GM06990 (cell line): Measurements from ENCODE around the gene PPP6R2.
"Not testable (repeated sequence)": the region's sequence is repeated elsewhere in the genome, so short reads cannot be mapped to it uniquely, and the experiment has no call there.

Experiments
- DNase-seq: peaks from one replicate; pipeline ENCODE4 v3.0.0-alpha.2; 2011; ENCODE audit not compliant: insufficient read length; ENCODE audit errors: extremely low read depth
- H3K27me3 ChIP-seq: replicated peaks from 2 replicates; pipeline ENCODE4 v1.6.0; 2011; ENCODE audit warnings: low read length; ENCODE audit not compliant: control insufficient read depth, insufficient read depth
- H3K36me3 ChIP-seq: 2 replicates; pipeline ENCODE4 v1.5.1; 2011; ENCODE audit warnings: low read length; ENCODE audit not compliant: control insufficient read depth, insufficient read depth
- H3K4me3 ChIP-seq: replicated peaks from 2 replicates; pipeline ENCODE4 v1.5.1; 2011; ENCODE audit warnings: low read depth, mild to moderate bottlenecking, control low read depth, low read length
- CTCF ChIP-seq: IDR thresholded peaks from 2 replicates; pipeline ENCODE4 v1.5.1; 2011; ENCODE audit warnings: low read length, control low read depth, mild to moderate bottlenecking, inconsistent platforms; ENCODE audit not compliant: insufficient read depth, poor library complexity, severe bottlenecking

The PPP6R2 gene

GRCh38 chr22:50318698-50319411 is 24.3 kb upstream of the PPP6R2 start:
- no peaks in the 10 kb centered on the region; the same call in 1 of the 2 replicates for H3K36me3 ChIP-seq
- no peak for DNase-seq

GRCh38 chr22:50319503-50319951 is 23.6 kb upstream of the PPP6R2 start:
- Histone ChIP-seq H3K27me3 (no peaks in the 10 kb centered on the region), H3K4me3 (no peak overlapping the region), H3K36me3 (no peaks in the 10 kb centered on the region; the same call in 1 of the 2 replicates)
- no peak for TF ChIP-seq CTCF
- no peak for DNase-seq

More at GRCh38 chr22:50318698-50319411, 24.3 kb upstream of the PPP6R2 start:
- H3K4me3 ChIP-seq: no peak overlapping the region
- no peak for TF ChIP-seq CTCF
- no peaks in the 10 kb centered on the region for H3K27me3 ChIP-seq

GRCh38 chr22:50320116-50320515 is 23.0 kb upstream of the PPP6R2 start:
- no peak for TF ChIP-seq CTCF
- Histone ChIP-seq H3K27me3 (no peaks in the 10 kb centered on the region), H3K36me3 (no peaks in the 10 kb centered on the region; the same call in 1 of the 2 replicates), H3K4me3 (no peak overlapping the region)
- no peak for DNase-seq

- Histone ChIP-seq H3K27me3 (no peaks in the 10 kb centered on the region), H3K4me3 (no peak overlapping the region), H3K36me3 (no peaks in the 10 kb centered on the region; the same call in 1 of the 2 replicates)
- TF ChIP-seq CTCF: no peak
- no peak for DNase-seq
Observed at GRCh38 chr22:50320671-50321325, 22.3 kb upstream of the PPP6R2 start.

GRCh38 chr22:50322382-50323104 is 20.6 kb upstream of the PPP6R2 start:
- H3K4me3 ChIP-seq, H3K27me3 ChIP-seq, H3K36me3 ChIP-seq, DNase-seq: not testable (repeated sequence)

- no peak for TF ChIP-seq CTCF
- Histone ChIP-seq H3K27me3 (no peaks in the 10 kb centered on the region), H3K4me3 (no peak overlapping the region), H3K36me3 (no peaks in the 10 kb centered on the region)
- DNase-seq: no peak
Observed at GRCh38 chr22:50323900-50324299, 19.2 kb upstream of the PPP6R2 start.
